Measurements from ENCODE around the gene TECPR1.

The TECPR1 gene

GRCh38 chr7:98283887-98284222, 31.8 kb upstream of the TECPR1 start:
- DNase-seq: no peak

- DNase-seq: peak in 5 of 58 donors; percentile 13 to 23 (median 14)
Observed at GRCh38 chr7:98283127-98283886, 31.3 kb upstream of the TECPR1 start.

- DNase-seq: peak in 1 of 58 donors; percentile 23
Observed at GRCh38 chr7:98282703-98283102, 30.7 kb upstream of the TECPR1 start.

- DNase-seq: peak in 24 of 58 donors; percentile 24 to 82 (median 52)
Observed at GRCh38 chr7:98281757-98282606, 29.9 kb upstream of the TECPR1 start.

- DNase-seq: peak; percentile 18 to 98 (median 87)
Observed at GRCh38 chr7:98280791-98281756, 29.0 kb upstream of the TECPR1 start, which contains the start of gene BRI3. Gene BRI3, plus strand, starts transcription at chr7:98281686. Its CDS starts 110 bp downstream, at chr7:98281796.

- no peak for DNase-seq
Observed at GRCh38 chr7:98280296-98280695, 28.3 kb upstream of the TECPR1 start.

GRCh38 chr7:98278936-98279335, 26.9 kb upstream of the TECPR1 start:
- DNase-seq: no peak

GRCh38 chr7:98278408-98278807, 26.4 kb upstream of the TECPR1 start:
- DNase-seq: no peak

GRCh38 chr7:98276241-98276761, 24.3 kb upstream of the TECPR1 start:
- DNase-seq: no peak

- no peak for DNase-seq
Observed at GRCh38 chr7:98267303-98267702, 15.3 kb upstream of the TECPR1 start.

- DNase-seq: no peak
Observed at GRCh38 chr7:98266840-98267239, 14.8 kb upstream of the TECPR1 start.

GRCh38 chr7:98265841-98266271, 13.8 kb upstream of the TECPR1 start:
- no peak for DNase-seq

GRCh38 chr7:98257701-98258100, 5.7 kb upstream of the TECPR1 start:
- DNase-seq: no peak

- DNase-seq: no peak
Observed at GRCh38 chr7:98256431-98256830, 4.4 kb upstream of the TECPR1 start.

- no peak for DNase-seq
Observed at GRCh38 chr7:98254951-98255610, 3.0 kb upstream of the TECPR1 start.

- DNase-seq: no peak
Observed at GRCh38 chr7:98254516-98254915, 2.5 kb upstream of the TECPR1 start.

GRCh38 chr7:98252425-98253054, 508 bp upstream of the TECPR1 start:
- no peak for DNase-seq

GRCh38 chr7:98251231-98251600, 816 bp downstream of the TECPR1 start:
- DNase-seq: peak in 6 of 58 donors; percentile 6 to 33 (median 14)

GRCh38 chr7:98250789-98251188, 1.2 kb downstream of the TECPR1 start:
- no peak for DNase-seq

GRCh38 chr7:98249106-98249505, 2.9 kb downstream of the TECPR1 start:
- no peak for DNase-seq

Data from anterior cingulate cortex (tissue), 58 donors.